GM18858 (cell line): ENCODE data around the gene GOLIM4.

Experiments
- ATAC-seq: cut with Tn5 transposase; IDR thresholded peaks from one replicate; pipeline ENCODE4 v1.9.1; 2021; ENCODE audit not compliant: unreplicated experiment

Gene GOLIM4

DNA sequence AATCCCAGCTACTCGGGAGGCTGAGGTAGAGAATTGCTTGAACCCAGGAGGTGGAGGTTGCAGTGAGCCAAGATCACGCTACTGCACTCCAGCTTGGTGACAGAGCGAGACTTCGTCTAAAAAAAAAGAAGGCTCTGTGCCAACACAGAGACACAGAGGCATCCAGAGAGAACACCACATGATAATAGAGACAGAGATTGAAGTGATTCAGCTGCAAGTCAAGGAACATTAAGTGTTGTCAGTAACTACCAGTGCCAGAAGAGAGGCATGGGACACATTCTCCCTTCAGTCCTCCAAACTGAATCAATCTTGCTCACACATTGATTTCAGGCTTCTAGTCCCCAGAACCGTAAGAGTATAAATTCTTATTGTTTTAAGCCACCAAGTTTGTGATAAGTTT, 97.5 kb downstream of the GOLIM4 start:
- ATAC-seq, result no peak

DNA sequence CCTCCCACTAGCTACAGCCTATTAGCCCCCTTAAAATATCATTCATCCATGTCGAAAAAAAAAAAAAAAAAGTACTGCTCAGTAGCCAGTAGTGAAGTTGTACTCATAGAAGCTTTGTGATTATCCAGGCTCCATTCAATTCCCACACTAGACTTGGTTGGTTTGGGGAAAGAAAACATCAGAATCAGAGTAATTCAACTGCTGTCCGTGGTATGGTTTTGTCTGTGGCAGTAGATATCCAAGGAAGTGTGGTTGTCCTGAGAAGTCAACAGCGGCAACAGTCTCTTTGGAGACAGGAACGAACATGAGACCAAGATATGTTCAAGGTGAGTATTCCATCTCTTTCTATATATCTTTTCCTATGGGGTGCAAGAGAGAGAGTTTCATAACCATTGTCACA, 99.2 kb downstream of the GOLIM4 start:
- ATAC-seq, result no peak

DNA sequence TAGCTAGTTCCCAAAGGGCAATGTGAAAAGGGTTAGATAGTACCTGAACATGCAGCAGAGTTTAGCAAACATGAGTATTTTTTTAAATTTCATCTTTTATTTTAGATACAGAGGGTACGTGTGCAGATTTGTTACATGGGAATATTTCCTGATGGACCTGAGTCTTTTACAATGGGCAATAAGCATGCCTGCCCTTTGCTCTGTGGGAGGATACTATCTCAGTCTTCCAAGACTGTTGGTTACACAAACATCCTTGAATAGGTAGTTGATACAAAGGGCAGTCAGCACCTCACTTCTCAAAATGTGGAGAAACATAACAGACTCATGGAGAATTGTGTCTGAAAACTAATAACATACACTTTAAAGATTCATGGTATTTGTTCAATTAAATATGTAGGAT, 103.3 kb downstream of the GOLIM4 start:
- ATAC-seq, result no peak

DNA sequence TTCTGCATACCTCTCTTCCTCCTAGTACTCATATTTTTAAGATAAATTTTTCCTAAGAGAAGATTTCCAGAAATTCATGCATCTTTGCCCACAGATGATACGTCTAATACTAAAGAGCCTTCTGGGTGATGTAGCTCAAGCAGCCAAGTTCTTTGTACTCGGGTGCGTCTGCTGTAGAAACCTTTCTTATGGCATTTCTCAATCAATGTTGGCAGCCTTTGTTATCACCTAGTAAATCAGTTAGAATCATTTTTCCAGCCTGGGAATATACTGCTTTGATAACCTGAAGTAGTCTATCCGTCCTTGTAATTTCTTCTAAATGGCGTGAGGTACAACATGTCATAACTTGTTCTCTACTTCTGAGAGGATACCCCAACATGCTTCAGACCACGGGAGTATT, 104.5 kb downstream of the GOLIM4 start:
- ATAC-seq, result no peak

DNA sequence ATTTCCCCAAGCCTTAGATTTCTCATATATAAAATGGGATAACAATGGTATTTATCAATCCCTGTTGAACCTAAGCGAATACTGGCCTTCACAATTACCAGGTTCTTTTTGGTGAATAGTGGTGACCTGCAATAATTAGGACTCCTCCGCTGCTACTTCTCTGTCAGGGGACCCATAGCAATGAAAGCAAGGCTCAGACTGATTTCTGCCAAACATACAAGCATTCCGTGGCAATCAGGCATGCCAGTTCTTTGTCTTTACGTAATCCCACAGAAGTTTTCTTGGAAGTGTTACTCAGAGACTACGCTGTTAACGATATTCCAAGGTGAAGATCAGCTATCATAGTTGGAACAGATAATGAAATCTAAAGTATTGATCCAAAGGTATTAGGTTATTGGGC, 105.7 kb downstream of the GOLIM4 start:
- no peak for ATAC-seq

DNA sequence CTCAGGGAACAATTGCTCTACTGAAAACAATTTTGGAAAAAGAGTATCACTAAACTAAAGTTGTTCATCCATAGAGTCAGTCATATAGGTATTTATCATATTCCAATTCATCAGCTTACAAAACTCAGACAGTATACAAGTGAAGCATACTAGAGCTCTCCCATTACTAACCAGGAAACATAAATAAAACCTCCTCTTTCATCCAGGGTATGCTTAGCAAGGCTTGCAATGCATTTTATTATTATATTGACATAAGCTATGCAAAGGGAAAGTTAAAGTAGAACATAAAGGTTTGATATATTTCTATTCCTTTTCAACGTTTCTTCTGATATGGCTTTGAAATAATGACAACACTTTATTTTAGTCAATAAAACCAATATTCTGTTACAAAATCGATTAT, 106.7 kb downstream of the GOLIM4 start:
- ATAC-seq, result no peak

DNA sequence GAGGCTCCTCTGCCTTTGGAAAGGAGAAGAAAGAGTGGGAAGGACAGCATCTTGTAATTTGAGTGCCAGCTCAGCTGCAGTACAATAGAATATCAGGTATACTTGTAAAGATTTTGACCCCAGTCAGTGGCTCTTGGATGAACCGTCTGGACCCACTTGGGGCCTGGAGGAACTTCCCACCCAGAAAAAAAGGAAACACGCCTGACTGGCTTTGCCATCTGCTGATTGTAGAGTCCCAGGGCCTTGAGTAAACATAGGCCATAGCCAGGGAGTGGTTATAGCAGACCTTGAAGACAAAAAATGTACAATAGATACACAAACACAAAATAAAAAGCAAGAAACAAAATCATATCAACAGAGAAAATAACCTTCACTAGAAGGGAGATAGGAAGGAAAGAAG, 112.1 kb downstream of the GOLIM4 start:
- ATAC-seq, result no peak

DNA sequence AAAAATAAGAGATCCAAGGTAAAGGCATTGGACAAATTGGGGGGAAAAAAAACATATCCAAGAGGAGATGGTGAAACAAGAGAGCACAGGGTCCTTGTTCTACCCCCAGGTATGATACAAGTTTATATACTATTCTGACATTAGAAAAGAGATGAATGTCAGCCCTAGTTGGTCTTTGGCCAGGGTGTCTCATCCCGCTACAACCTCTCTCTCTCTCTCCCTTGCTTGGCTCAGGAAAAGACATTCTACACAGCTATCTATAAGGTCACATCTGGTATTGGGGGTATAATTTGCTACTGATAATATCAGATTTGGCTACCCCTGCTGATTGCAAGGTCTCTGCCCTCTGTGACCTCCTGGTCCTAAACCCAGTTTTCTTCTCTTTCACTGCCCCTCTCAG, 117.2 kb downstream of the GOLIM4 start:
- no peak for ATAC-seq

DNA sequence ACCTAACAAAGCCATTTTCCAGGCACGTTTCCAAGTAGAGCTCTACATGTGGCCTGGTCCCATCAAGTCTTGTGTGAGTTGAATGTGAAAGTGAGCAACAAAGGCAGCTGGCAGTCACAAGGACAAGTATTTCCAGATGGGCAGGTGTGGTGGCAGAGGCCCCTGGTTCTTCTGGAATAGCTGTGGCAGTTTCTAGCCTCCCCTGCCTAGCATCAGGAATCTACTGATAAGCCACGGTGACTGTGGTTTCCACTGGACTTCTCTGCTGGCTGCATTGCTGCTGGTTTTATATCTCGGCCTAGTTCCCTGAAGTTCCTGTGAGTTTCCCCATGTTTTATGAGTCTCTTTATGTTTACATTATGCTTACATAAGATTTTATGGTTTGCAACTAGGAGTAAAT, 117.7 kb downstream of the GOLIM4 start:
- no peak for ATAC-seq

DNA sequence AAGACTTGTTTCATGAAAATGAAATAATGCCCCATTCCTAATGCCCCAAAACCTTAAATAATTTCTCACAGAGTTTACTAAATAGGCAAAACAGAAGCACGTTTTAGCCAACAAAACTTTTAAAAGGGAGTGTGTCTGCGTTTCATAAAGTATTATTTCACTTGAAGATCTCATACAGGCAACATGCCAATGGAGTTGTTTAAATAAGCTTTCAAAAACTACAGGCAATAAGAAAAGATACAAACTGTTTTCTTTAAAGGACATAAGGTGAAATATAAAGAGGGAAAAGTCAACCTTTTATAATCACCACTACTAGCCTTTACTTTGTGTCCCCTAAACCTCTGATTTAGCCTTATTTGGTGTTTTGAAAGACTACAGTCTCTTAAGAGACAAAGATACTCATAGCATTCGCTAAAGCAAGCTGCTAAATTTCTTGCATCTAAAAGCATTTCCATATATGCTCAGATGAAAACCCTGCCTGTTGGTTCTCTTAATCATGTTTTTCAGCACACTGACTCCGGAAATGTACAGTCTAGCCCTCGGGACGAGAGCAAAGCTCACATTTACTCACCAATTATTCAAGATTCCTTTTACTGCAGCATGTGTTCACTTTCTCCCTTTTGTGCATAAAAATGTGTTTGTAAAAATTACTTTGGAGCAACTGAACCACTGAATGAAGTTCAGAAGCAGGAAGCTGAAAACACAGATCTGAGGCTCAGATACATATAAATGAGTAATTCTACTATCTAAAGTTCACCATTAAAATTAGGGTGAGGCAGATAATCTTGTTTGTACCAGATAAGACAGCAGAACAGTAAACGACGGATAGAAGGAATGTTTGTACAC, 119.0 kb downstream of the GOLIM4 start:
- no peak for ATAC-seq

DNA sequence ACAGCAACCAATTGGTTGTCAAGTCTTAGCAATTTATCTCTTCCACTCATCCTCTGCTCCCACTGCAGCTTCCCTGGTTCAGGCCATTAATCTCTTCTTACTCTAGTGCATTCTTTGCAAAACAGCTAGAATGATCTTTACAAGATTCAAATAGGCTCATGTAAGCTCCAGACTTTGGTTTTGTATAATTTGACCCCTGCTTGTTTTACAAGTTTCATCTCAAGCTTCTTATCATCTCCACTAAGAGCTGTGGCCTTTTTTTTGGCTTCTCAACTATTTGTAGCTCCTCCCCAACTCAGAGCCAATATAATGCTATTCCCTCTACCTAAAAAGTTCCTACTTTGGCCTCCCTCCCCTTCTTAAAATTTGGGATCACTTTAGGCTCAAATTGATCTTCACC, 121.8 kb downstream of the GOLIM4 start:
- no peak for ATAC-seq

DNA sequence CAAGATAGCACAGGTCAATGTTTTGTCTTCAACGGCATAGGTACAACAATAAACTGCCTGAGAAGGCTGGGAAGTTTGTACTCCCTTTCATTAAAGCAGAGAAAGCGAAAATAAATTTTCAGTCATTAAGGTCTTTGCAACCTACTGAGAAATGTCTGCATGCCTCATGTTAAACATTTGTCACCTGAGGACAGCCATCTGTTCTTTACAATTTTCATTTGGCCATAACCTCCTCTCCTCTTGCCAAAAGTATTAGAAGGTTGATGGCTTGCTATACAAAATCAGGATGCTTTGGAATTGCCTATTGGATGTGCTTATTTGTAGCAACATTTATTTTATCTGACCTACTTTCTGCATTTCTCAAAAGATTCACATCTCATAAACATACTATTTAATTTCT, 122.7 kb downstream of the GOLIM4 start:
- no peak for ATAC-seq

DNA sequence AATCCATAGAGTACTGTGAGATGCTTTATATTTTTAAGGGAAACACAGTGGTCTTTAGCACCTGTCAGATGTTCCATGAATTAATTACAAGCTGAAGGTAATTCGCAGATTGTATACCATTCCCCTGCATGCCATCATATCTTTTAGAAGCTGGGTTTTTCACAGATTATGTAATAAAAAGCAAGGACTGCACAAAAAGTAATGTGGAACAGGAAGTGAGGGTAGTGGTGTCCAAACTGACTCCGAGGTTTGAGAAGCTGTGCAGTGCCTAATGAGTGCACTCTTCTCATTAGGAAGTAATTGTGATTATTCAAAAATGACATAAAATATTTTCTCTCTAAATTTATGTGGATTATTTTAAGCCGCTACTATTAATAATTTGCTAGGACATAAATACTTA, 123.2 kb downstream of the GOLIM4 start:
- ATAC-seq, result no peak

DNA sequence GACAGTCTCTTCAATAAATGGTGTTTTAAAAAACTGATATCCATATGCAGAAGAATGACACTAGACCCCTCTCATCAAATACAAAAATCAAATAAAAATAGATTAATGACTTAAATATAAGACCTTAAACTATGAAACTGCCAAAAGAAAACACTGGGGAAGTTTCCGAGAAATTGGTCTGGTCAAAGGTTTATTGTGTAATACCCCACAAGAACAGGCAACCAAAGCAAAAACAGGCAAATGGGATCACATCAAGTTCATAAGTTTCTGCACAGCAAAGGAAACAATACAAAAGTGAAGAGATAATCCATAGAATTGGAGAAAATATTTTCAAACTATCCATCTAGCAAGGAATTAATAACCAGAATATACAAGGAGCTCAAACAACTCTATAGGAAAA, 126.2 kb downstream of the GOLIM4 start:
- no peak for ATAC-seq

DNA sequence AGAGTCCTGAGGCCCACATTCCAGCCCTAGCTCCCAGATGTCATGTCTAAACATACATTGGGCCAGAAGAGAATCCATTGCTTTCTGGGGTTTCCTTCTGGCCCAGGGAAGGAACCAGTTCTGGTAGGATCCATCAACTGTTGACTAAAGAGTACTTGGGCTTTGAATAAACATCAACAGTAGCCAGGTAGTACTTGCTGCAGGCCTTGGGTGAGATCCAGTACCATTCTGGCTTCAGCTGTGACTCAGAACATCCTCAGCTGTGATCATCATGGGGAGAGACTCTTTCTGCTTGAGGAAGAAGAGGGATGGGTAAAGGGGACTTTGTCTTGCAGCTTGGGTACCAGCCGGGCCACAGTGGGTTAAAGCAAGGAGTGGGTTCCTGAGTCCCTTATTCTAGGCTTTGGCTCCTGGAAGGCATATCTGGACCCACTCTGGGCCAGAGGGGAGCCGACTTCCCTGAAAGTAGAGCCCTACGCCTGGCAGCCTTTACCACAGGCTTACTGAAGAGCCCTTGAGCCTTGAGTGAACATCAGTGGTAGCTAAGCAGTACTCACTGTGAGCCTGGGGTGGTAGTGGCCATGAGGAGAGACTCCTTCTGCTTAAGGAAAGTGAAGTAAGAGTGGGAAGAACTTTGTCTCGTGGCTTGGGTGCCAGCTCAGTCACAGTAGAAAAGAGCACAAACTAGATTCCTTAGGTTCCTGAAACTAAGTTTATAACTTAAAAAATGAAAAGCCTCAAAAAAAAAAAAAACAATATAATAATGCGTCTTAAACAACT, 128.3 kb downstream of the GOLIM4 start:
- ATAC-seq, result no peak
